Left lung (tissue), 10 donors: ENCODE results near the gene LLGL1. TPM values are rescaled to one million over a fixed set of nuclear protein-coding genes. Genes with fewer than 3 reads are reported as not detected.
"Not testable (repeated sequence)": the region's sequence is repeated elsewhere in the genome, so short reads cannot be mapped to it uniquely, and the experiment has no call there.

Experiments
- ATAC-seq: fragments of 200-7000 bp; cut with Tn5 transposase; one replicate; pipeline ENCODE4 v1.9.1; 2020; ENCODE audit warnings: moderate library complexity
- DNase-seq, 4 donors: peaks; one replicate each; pipeline ENCODE4 v3.0.0-alpha.2; 2013 to 2020
- H3K27ac ChIP-seq, 2 donors: fragments of 200-600 bp; sonication (generic) in 1 of 2; one replicate each; pipeline versions ENCODE4 v1.5.0 to v1.8.0; 2020 to 2021
- H3K27me3 ChIP-seq, 2 donors: fragments of 200-600 bp; sonication (generic) in 1 of 2; one replicate each; pipeline versions ENCODE4 v1.5.0 to v1.8.0; 2020 to 2021
- H3K36me3 ChIP-seq, 2 donors: fragments of 200-600 bp; sonication (generic) in 1 of 2; one replicate each; pipeline versions ENCODE4 v1.5.0 to v1.8.0; 2020 to 2021
- H3K4me1 ChIP-seq, 2 donors: fragments of 200-600 bp; one replicate each; pipeline ENCODE4 v1.8.0; 2021
- H3K4me3 ChIP-seq, 2 donors: fragments of 200-600 bp; sonication (generic) in 1 of 2; one replicate each; pipeline versions ENCODE4 v1.5.0 to v1.8.0; 2020 to 2021; ENCODE audit warnings: mild to moderate bottlenecking in 1 of 2
- H3K9me3 ChIP-seq, 2 donors: fragments of 200-600 bp; sonication (generic) in 1 of 2; one replicate each; pipeline versions ENCODE4 v1.5.0 to v1.8.0; 2020 to 2021
- CTCF ChIP-seq, 2 donors: fragments of 200-600 bp; sonication (generic) in 1 of 2; IDR thresholded peaks; one replicate each; pipeline versions ENCODE4 v1.5.0 to v1.8.0; 2021; ENCODE audit warnings: antibody characterized with exemption in 2 of 2
- intact Hi-C, 2 donors: fragments of 100-400 bp; cut with DNase I; formaldehyde crosslinking; loops; one replicate each; pipeline versions ENCODE4 v1.11.2 to v1.14.2; 2022
- polyA plus RNA-seq, 6 donors: library from polyadenylated mRNA; unstranded; fragments of 120-200 nt; gene quantifications; one replicate each; pipeline ENCODE4 v1.2.1, GENCODE V29; 2013; ENCODE audit not compliant: insufficient read length in 6 of 6
- total RNA-seq, 2 donors: library from RNA; stranded (reverse); fragmentation: NEBNext Ultra II Directional; extraction: Animal tissue kit (Norgen Biotek cat#: 25700); gene quantifications; one replicate each; pipeline ENCODE4 v1.2.1, GENCODE V29; 2021
- donor health status: DM: no; HTN: yes; CAD: no.
- donor health status: DM: no; HTN: no; CAD: no.

The LLGL1 gene
- total and polyA plus RNA-seq, 8 donors, result 14.4 to 40.9 (median 32.8) TPM

- Histone ChIP-seq H3K36me3 (peaks cover 0 to 85% of the 10 kb centered on the region in 2 donors), H3K9me3 (no peaks in the 10 kb centered on the region), H3K4me3 (no peak overlapping the region), H3K4me1 (no peaks in the 10 kb centered on the region), H3K27me3 (no peaks in the 10 kb centered on the region), H3K27ac (no peak overlapping the region)
- intact Hi-C loops, result no loop called here
- no peak for TF ChIP-seq CTCF (IDR thresholded peaks at IDR 0.05)
- no peak for ATAC-seq
- DNase-seq, result no peak
Observed at GRCh38 chr17:18208092-18208491, 17.3 kb upstream of the LLGL1 start.

- peaks cover 0 to 3% of the 10 kb centered on the region in 2 donors for H3K4me1 ChIP-seq
- ATAC-seq, result no peak
- H3K27me3 ChIP-seq, result no peaks in the 10 kb centered on the region
- peaks cover 0 to 29% of the 10 kb centered on the region in 2 donors for H3K36me3 ChIP-seq
- no peak for DNase-seq
- no peak overlapping the region for H3K4me3 ChIP-seq
- intact Hi-C loops, result no loop called here
- no peak for TF ChIP-seq CTCF (IDR thresholded peaks at IDR 0.05)
- H3K27ac ChIP-seq, result no peak overlapping the region
- H3K9me3 ChIP-seq, result no peaks in the 10 kb centered on the region
Observed at GRCh38 chr17:18213666-18214270, 11.7 kb upstream of the LLGL1 start.

GRCh38 chr17:18216906-18217305, 8.5 kb upstream of the LLGL1 start:
- intact Hi-C loops, H3K4me1 ChIP-seq, H3K4me3 ChIP-seq, H3K27ac ChIP-seq, ATAC-seq, H3K27me3 ChIP-seq, H3K9me3 ChIP-seq, H3K36me3 ChIP-seq: not testable (repeated sequence)
- DNase-seq, result peak in 1 of 4 donors; percentile 21

- peak in 3 of 4 donors; percentile 66 to 89 (median 71) for DNase-seq
- H3K27ac ChIP-seq, result no peak overlapping the region
- intact Hi-C loops, result no loop called here
- peak; percentile 97 for ATAC-seq
- H3K9me3 ChIP-seq, result no peaks in the 10 kb centered on the region
- H3K4me1 ChIP-seq, result peaks cover 0 to 7% of the 10 kb centered on the region in 2 donors
- no peaks in the 10 kb centered on the region for H3K36me3 ChIP-seq
- TF ChIP-seq CTCF (IDR thresholded peaks at IDR 0.05), result peak; percentile 91 to 94
- no peak overlapping the region for H3K4me3 ChIP-seq
- H3K27me3 ChIP-seq, result no peaks in the 10 kb centered on the region
Observed at GRCh38 chr17:18217412-18218015, 7.9 kb upstream of the LLGL1 start.

- peak; percentile 33 for ATAC-seq
- intact Hi-C loops, result no loop called here
Observed at GRCh38 chr17:18218756-18219415, 6.5 kb upstream of the LLGL1 start.

More at GRCh38 chr17:18218756-18219415, 6.5 kb upstream of the LLGL1 start:
- peak in 1 of 4 donors; percentile 40 for DNase-seq
- Histone ChIP-seq H3K27me3 (no peaks in the 10 kb centered on the region), H3K36me3 (no peaks in the 10 kb centered on the region), H3K27ac (no peak overlapping the region), H3K4me1 (peaks cover 0 to 7% of the 10 kb centered on the region in 2 donors), H3K4me3 (no peak overlapping the region), H3K9me3 (no peaks in the 10 kb centered on the region)
- TF ChIP-seq CTCF (IDR thresholded peaks at IDR 0.05), result no peak
